HG02870 (cell line): ENCODE results near the gene LCE2C.
"Not testable (repeated sequence)": the region's sequence is repeated elsewhere in the genome, so short reads cannot be mapped to it uniquely, and the experiment has no call there.

Source experiments
- ATAC-seq: cut with Tn5 transposase; IDR thresholded peaks from one replicate; pipeline ENCODE4 v1.9.1; 2021; ENCODE audit warnings: mild to moderate bottlenecking, moderate library complexity; ENCODE audit not compliant: unreplicated experiment

Gene LCE2C, protein sequence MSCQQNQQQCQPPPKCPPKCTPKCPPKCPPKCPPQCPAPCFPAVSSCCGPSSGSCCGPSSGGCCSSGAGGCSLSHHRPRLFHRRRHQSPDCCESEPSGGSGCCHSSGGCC

DNA sequence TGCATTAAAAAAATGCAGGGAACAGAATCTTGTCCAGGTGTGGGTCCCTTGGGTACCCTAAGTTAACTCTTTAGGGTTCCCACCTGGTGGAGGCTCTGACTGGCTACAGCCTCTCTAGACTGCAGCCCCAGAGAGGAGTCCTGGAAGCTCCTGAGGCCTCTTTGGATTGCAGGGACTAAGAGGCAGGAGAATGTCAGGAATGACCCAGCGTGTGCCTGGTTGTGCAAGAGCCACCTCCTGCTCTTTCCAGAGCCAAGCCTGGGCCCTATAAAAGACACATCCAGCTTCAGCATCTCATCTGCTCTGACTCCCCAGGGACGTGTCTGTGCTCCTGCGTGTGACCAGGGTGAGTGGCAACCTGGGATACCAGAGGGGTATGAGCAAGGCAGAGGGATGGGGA is at the start of gene LCE2C:
Gene LCE2C, plus strand, starts transcription at position 297 of the 400 bp plus-strand sequence. CDS start 737 bp downstream, outside the sequence.
- not testable (repeated sequence) for ATAC-seq

DNA sequence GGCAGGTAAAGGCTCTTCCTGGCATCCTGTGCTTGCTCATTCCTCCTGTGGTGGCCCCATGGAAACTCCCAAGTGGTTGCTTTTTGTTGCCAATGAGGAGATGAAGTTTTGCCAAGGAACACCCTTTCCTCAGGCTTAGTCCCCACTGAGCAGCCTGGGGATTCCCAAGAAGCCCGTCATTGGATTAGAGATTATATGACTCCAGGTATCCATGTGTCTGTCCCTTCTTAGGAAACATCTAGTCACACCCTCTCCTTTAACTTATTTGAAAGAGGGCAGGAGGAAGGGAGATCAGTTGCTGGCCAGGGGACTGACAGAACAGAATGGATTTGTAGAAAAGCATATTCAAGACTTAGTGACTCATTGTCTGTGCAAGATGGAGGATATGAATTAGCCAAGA is 48.3 kb upstream of the LCE2C start:
- no peak for ATAC-seq

DNA sequence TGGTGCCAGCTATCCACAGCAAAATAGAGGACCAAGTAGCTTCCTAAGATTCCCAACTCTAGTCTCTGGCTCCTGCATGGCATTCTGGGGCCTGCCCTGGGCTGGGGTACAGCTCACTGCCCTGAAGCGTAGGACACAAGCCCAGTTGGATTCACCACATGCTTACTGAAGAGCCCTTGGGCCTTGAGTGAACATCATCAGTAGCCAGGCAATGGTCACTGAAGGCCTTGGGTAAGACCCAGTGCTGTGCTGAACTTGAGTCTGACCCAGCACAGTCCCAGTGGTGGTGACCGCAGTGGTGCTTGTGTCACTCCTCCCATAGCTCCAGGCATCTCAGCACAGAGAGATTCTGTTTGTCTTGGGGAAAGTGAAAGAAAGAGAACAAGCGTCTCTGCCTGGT is 44.5 kb upstream of the LCE2C start:
- no peak for ATAC-seq

DNA sequence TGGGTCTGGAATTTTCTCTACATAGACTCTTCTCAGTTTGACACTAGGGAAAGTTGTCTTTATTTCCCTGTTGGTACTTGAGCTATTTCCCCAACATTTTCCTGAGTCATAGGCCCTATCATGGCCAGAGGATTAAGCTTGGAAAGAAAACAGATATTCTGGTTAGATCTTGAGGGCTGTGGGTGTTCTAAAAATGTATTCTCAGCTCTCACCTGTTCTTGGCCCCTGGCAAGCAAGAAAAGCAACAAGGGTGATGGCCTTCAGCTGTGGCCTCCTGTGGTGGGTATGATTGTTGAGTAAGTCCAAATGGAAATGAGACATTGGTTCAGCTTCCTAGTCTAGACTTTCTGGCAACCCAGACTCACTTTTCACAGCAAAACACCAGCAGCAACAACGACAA is 34.7 kb upstream of the LCE2C start:
- ATAC-seq = no peak

DNA sequence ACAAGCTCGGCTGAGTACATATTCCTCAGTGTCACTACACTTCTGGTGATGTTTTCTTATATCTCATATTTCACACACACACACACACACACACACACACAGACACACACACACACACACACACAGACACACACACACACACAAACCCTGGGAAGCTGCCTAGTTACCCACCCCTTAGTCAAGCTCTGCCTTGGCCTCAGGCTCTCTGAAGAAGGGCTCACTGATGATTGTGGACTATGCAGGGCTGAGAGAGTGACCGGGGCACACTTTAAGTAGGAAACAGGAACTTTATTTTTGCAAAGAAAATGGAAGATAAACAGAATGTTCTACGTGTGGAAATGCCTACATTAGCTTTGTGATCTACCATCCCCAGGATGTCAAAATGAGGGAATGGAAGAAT is 31.1 kb upstream of the LCE2C start:
- no peak for ATAC-seq

DNA sequence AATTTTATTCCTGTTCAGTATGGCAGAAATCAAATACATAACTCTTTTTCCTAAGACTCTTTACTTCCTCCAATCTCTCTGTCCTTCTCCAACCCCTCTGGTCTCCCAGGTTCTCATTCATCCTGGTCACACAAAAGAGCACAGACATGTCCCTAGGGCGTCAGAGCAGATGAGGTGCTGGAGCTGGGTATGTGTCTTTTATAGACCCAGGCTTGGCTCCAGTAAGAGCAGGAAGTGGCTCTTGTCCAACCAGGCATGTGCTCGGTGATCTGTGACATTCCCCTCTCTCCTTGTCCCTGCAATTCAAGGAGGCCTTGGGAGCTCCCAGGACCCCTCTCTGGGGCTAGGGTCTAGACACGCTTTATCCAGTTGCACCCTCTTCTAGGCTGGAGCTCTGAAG is 29.9 kb upstream of the LCE2C start:
- ATAC-seq = no peak

DNA sequence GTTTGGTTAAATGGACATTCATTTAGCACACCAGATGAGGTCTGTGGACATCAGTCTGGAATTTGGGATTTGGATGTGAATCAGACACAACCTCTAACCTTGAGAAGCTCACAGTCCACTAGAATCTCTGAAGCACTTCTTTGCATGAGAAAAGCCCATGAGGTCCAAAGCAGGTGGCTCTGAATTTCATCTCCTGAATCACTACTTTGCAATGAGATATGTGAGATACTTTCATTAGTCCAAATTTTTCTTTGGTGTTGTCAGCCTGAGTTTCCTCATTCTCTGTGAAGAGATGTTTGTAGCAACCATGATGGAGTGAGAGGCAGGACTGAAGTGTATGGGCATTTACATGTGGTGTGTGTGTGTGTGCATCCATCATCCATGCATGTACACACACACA is 28.4 kb upstream of the LCE2C start:
- no peak for ATAC-seq

DNA sequence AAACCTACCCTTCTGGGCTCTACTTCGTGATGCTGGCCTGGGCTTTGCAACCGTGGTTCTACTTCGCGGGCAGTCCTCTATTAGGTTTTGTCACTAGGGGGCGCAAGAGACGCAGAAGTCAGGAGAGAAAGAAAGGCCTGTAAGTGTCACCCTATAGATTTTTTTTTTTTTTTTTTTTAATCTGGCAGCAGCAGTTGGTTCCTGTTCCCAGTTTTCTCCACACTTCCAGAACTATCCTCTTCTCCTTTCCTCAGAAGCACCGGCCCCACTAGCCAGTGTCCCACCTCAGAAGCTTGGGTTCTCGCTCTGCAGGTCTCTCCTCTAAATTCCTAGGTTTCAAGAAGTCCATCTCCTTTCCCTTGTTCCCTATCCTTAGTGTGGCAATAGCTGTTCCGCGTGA is 21.0 kb upstream of the LCE2C start:
- ATAC-seq = no peak

DNA sequence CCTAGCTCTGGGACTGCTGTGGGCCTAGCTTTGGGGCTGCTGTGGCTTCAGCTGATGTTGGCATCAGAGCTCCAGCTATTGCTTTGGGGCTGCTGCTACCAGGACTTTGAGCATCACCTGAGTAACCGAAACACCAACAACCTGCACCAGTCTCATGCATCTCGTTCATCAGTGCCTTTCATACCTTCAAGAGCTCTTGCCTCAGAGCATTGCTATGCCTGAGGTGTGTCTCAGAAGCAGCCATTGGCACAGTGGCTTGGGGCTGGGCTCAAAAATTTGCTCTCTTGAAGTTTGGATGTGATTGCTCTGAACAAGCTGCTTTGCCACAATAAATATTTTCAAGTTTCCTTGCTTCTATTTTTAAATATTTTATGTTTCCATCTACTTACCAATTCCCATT is 18.6 kb upstream of the LCE2C start:
- no peak for ATAC-seq

DNA sequence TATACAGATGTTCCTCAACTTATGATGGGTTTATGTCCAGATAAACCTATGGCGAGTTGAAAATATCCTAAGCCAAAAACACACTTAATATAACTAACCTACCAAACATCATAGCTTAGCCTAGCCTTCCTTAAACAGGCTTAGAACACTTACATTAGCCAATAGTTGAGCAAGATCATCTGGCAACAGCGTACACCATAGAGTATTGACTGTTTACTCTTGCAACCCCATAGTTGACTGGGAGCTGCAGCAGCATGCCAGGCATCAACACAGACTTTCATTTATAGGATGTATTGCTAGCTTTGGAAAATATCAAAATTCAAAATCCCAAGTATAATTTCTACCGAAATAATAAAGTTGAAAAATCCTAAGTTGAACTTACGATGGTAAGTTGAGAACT is 17.4 kb upstream of the LCE2C start:
- no peak for ATAC-seq

DNA sequence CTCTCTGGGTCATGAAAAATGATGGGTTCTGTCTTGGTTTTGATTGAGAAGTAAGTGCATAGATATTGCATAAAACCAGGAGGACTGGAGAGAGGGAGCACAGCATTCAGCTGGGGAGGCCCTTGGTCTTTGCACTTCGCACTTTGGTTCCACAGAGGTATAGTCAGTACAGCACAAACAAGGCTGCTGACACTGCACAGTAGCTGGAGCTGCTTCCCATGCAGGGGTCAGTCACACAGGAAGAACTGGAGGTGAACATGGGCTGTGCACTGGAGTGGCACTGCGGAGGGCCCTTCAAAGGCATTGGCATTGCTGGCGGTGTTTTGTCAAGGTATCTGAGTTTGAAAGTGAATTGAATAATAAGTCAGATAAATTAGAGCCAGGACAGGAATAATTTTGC is 16.4 kb upstream of the LCE2C start:
- ATAC-seq = no peak

DNA sequence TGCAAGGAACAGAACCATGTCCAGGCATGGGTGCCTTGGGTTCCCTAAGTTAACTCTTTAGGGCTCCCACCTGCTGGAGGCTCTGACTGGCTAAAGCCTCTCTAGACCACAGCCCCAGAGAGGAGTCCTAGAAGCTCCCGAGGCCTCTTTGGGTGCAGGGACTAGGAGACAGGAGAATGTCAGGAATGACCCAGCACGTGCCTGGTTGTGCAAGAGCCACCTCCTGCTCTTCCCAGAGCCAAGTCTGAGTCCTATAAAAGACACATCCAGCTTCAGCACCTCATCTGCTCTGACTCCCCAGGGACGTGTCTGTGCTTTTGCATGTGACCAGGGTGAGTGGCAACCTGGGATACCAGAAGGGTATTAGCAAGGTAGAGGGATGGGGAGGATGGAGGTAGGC is 12.0 kb upstream of the LCE2C start, which contains the start of gene LCE2D:
Gene LCE2D, plus strand, starts transcription at position 283 of the 400 bp plus-strand sequence. CDS start 726 bp downstream, outside the sequence.
- no peak for ATAC-seq

DNA sequence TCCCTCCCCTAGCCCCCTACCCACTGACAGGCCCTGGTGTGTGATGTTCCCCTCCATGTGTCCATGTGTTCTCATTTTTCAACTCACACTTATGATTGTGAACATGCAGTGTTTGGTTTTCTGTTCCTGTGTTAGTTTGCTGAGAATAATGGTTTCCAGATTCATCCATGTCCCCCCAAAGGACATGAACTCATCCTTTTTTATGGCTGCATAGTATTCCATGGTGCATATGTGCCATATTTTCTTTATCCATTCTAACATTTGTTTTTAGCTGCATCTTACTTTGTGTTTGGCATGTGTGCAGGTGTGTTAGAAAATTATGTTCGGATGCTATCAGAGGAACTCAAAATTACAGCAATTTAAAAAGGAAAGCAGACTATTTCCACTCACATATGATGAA is 8.9 kb upstream of the LCE2C start:
- not testable (repeated sequence) for ATAC-seq

DNA sequence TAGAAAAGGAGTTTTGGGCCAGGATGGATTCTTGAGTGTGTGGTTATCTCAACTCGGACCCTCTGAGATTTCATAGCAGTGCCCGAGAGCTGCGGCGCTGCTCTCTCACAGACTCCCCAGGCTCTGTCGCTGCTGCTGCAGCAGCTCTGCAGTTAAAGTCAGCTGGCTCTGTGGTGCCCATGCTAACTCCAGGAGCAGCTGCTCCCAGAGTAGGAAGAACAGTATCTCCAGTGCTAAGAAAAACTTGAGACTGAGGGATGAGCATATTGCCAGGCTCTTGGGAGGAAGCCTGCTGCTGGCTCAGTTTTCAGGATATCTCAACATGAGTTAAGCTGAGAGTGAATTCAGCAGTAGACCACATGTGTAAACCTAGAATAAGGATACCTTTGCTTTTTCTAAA is 7.4 kb upstream of the LCE2C start:
- ATAC-seq = no peak

DNA sequence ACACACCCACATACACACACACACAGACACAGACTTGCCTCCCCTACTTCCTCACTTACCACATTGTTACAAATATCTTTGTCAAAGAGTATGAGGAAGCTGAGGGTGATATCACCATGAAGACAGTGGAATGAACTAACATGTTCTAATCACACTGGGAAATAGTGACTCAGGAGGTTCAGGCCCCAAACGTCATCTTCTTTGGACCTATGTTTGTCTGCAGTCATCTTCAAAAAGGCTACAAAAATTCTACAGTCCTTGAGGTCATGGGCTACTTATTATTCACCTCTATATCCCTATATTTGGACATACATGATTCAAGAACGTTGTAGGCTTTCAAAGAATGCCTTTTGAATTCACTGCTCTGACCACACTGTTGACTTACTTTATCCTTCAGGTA is 2.1 kb upstream of the LCE2C start:
- no peak for ATAC-seq

DNA sequence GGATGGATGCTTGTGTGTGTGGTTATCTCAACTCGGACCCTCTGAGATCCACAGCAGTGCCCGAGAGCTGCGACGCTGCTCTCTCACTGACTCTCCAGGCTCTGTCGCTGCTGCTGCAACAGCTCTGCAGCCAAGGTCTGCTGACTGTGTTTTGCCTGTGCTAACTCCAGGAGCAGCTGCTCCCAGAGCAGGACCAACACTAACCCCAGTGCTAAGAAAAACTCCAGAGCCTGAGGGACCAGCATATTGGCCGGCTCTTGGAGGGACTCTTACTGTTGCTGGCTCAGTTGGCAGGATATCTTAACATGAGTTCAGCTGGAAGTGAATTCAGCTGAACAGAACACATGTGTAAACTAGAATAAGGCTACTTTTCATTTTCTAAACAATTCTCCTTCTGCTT is 4.4 kb downstream of the LCE2C start:
- no peak for ATAC-seq

DNA sequence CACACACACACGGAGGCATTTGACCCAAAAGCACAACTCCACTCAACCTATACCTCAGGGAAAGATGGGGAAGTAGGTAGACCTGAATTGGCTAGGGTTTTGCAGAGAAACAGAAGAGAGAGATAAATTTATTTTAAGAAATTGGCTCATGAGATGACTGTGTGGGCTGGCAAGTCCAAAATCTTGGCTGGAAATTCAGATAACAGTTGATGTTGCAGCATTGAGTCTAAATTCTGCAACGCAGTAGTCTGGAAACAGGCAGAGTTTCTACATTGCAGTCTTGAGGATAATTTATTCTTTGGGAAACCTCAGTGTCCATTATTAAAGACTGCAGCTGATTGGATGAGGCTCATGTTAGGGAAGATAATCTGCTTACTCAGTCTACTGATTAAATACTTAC is 6.5 kb downstream of the LCE2C start:
- ATAC-seq = no peak

DNA sequence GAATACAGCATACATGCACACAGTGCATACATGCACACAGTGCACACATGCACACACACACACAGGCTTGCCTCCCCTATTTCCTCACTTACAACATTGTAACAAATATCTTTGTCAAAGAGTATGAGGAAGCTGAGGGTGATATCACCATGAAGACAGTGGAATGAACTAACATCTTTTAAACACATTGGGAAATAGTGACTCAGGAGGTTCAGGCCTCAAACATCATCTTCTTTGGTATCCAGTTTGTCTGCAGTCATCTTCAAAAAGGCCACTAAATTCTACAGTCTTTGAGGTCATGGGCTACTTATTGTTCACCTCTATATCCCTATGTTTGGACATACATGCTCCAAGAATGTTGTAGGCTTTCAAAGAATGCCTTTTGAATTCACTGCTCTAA is 8.8 kb downstream of the LCE2C start:
- ATAC-seq = no peak

DNA sequence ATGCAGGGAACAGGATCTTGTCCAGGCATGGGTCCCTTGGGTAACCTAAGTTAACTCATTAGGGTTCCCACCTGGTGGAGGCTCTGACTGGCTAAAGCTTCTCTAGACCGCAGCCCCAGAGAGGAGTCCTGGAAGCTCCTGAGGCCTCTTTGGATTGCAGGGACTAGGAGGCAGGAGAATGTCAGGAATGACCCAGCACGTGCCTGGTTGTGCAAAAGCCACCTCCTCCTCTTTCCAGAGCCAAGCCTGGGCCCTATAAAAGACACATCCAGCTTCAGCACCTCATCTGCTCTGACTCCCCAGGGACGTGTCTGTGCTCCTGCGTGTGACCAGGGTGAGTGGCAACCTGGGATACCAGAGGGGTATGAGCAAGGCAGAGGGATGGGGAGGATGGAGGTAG is 10.7 kb downstream of the LCE2C start, which contains the start of gene LCE2B:
Gene LCE2B, plus strand, starts transcription at position 301 of the 400 bp plus-strand sequence. CDS start 721 bp downstream, outside the sequence.
- not testable (repeated sequence) for ATAC-seq

DNA sequence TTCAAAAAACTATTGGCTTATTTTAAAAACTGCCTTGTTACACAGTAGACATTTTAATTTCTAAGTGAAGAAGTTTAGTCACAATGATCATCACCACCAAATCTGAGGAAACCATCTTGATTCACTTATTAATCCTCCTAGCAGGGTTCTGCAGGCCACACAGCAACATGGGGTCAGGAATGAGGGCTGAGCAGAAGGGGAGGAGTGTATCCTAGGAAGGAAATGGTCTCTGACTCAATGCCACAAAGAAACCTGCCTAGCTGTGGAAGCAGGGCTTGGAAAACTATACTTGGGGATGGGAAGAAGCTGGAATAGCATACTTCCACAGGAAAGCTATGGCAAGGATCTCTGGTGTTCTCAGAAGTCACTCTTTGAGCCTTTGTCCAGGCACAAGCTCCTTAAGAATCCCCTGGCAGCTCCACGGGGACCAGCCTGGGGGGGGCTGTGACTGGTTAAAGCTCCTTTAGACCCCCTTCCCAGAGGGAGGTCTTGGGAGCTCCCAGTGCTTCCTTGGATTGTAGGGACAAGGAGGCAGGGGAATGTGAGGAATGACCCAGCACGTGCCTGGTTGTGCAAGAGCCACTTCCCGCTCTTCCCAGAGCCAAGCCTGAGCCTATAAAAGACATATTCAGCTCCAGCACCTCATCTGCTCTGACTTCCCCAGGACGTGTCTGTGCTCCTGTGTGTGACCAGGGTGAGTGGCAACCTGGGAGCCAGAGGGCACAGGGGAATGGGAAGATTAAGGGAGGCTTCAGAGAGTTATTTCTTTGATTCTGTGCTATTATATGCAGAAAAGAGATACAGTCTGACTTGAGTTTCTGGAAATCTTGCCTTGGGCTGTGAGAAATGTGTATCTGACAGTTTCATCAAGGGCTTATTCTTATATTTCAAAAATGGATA is 22.9 kb downstream of the LCE2C start, which contains the start of gene LCE2A:
Gene LCE2A, plus strand, starts transcription at position 645 of the 900 bp plus-strand sequence. CDS start 557 bp downstream, outside the sequence.
- ATAC-seq = no peak

DNA sequence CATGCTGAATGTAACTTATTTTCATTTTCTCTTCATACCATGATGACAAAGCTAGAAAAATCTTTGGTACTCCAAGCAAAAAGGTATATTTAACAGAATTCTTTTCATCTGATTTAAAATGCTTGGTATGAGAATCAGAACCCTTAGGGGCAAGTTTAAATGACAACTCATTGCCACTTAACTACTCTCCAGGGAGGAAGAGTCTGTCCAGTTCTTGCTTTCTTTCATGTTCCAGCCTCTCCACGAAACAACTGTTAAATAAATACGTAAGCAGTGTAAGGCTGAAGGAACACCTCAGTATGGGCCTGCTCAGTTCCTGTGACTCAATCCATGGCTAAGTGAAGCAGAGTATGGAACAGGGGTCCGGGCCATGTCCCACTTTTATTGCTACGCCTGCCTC is 24.7 kb downstream of the LCE2C start:
- no peak for ATAC-seq

DNA sequence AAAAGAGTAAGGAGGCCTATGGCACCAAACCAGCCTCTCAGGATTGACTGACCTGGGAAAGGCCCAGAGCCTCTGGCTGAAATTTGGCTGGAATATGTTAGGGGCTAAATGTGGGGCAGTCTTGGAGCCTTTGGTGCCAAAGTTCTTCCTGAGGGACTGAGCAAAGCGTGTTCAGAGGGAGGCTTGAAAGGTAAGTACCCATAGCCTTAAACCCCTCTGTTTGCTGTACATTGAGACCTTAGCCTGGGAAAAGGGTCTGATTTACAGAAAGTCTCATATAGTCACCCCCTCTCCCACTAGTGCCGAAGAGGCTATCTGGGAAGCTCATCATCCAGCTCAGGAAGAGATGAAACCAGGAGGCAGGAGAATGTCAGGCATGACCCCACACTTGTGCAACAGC is 32.8 kb downstream of the LCE2C start, which contains the start of gene LCE4A:
Gene LCE4A, plus strand, starts transcription at position 301 of the 400 bp plus-strand sequence. CDS start 916 bp downstream, outside the sequence.
- no peak for ATAC-seq
